B cell (primary cell): Measurements from ENCODE around the gene ZNF618. TPM values are rescaled to one million over a fixed set of nuclear protein-coding genes. Genes with fewer than 3 reads are reported as not detected.

Source experiments
- ATAC-seq: fragments of 200-7000 bp; cut with Tn5 transposase; one replicate; pipeline ENCODE4 v1.10.0; 2021; ENCODE audit warnings: low read depth, mild to moderate bottlenecking, moderate number of reproducible peaks, moderate library complexity
- CTCF ChIA-PET: fragments of 350-600 bp; sonication (Branson Sonifier 250); formaldehyde crosslinking; loops from one replicate; lab custom pipeline; 2021; ENCODE audit warnings: antibody characterized with exemption, inconsistent platforms; lab: Charles Lee
- POLR2A ChIA-PET: fragments of 350-600 bp; sonication (Branson Sonifier 250); formaldehyde crosslinking; loops from one replicate; lab custom pipeline; 2021; ENCODE audit warnings: antibody characterized with exemption; lab: Charles Lee
- DNase-seq: peaks from one replicate; pipeline ENCODE4 v3.0.0; 2013
- H2AFZ ChIP-seq: 2 replicates; pipeline ENCODE4 v1.6.1; 2012; ENCODE audit warnings: mild to moderate bottlenecking, low read depth, low read length; ENCODE audit not compliant: insufficient read depth, poor library complexity, severe bottlenecking
- H3K27ac ChIP-seq, 2 donors: 1 replicate in 1 of 2; 2 replicates in 1 of 2; pipeline ENCODE4 v1.5.1; 2012 to 2013; ENCODE audit warnings: low read length in 2 of 2, mild to moderate bottlenecking in 2 of 2, moderate library complexity in 1 of 2
- H3K27me3 ChIP-seq, 4 experiments: fragments of 200-600 bp in 1 of 4; sonication (generic) in 1 of 4; replicated peaks in 1 of 4; 1 replicate in 2 of 4; 2 replicates in 2 of 4; pipeline versions ENCODE4 v1.6.1 to v1.7.0; 2013 to 2016; ENCODE audit warnings: low read length in 3 of 4, mild to moderate bottlenecking in 2 of 4, mixed read lengths in 1 of 4, moderate library complexity in 1 of 4; ENCODE audit not compliant: insufficient read depth in 4 of 4, control insufficient read depth in 3 of 4; ENCODE audit errors: control extremely low read depth in 1 of 4
- H3K36me3 ChIP-seq, 2 experiments: replicated peaks in 1 of 2; 1 replicate in 1 of 2; 2 replicates in 1 of 2; pipeline versions ENCODE4 v1.6.1 to v1.7.1; 2013; ENCODE audit warnings: low read length in 1 of 2; ENCODE audit not compliant: insufficient read depth in 2 of 2, control insufficient read depth in 1 of 2; ENCODE audit errors: control extremely low read depth in 1 of 2, extremely low read depth in 1 of 2
- H3K4me1 ChIP-seq, 2 donors: fragments of 200-600 bp in 1 of 2; sonication (generic) in 1 of 2; 1 replicate in 1 of 2; 2 replicates in 1 of 2; pipeline versions ENCODE4 v1.5.1 to v1.6.1; 2013 to 2017; ENCODE audit warnings: low read length in 2 of 2; ENCODE audit not compliant: control insufficient read depth in 2 of 2, insufficient read depth in 2 of 2
- H3K4me2 ChIP-seq: replicated peaks from 2 replicates; pipeline ENCODE3; 2012; ENCODE audit warnings: mild to moderate bottlenecking, low read depth, low read length; ENCODE audit not compliant: poor library complexity, severe bottlenecking
- H3K4me3 ChIP-seq, 5 experiments: fragments of 200-600 bp in 1 of 5; sonication (generic) in 1 of 5; 1 replicate in 3 of 5; 2 replicates in 2 of 5; pipeline versions ENCODE4 v1.5.1 to v1.7.0; 2011 to 2016; ENCODE audit warnings: low read length in 4 of 5, mild to moderate bottlenecking in 4 of 5, low read depth in 2 of 5, control low read depth in 1 of 5, moderate library complexity in 1 of 5; ENCODE audit not compliant: insufficient read depth in 1 of 5; ENCODE audit errors: control extremely low read depth in 1 of 5, extremely low read depth in 1 of 5
- H3K79me2 ChIP-seq: fragments of 200-600 bp; sonication (generic); one replicate; pipeline ENCODE4 v1.6.0; 2016; ENCODE audit warnings: low read length; ENCODE audit not compliant: control insufficient read depth, insufficient read depth
- H3K9ac ChIP-seq: fragments of 200-600 bp; sonication (generic); 2 replicates; pipeline ENCODE4 v1.6.1; 2017; ENCODE audit warnings: mild to moderate bottlenecking, low read length, moderate library complexity
- H3K9me3 ChIP-seq, 3 donors: one replicate each; pipeline versions ENCODE4 v1.6.1 to v1.7.1; 2013; ENCODE audit warnings: low read length in 2 of 3; ENCODE audit not compliant: control insufficient read depth in 2 of 3, insufficient read depth in 1 of 3; ENCODE audit errors: control extremely low read depth in 1 of 3
- H4K20me1 ChIP-seq: 2 replicates; pipeline ENCODE4 v1.6.0; 2012; ENCODE audit warnings: mild to moderate bottlenecking, low read length; ENCODE audit not compliant: insufficient read depth, control insufficient read depth, poor library complexity, severe bottlenecking
- H3K27ac Mint-ChIP-seq: one replicate; pipeline ENCODE4 v1.8.0; 2021; ENCODE audit warnings: mixed read lengths
- H3K27me3 Mint-ChIP-seq: one replicate; pipeline ENCODE4 v1.8.0; 2021; ENCODE audit warnings: mixed read lengths
- H3K4me1 Mint-ChIP-seq: one replicate; pipeline ENCODE4 v1.8.0; 2021; ENCODE audit warnings: mixed read lengths
- H3K4me3 Mint-ChIP-seq: one replicate; pipeline ENCODE4 v1.8.0; 2021; ENCODE audit warnings: mixed read lengths
- H3K9me3 Mint-ChIP-seq: one replicate; pipeline ENCODE4 v1.8.0; 2022; ENCODE audit warnings: mixed read lengths; ENCODE audit not compliant: insufficient read depth
- EZH2 ChIP-seq: IDR thresholded peaks from 2 replicates; pipeline ENCODE4 v1.6.1; 2012; ENCODE audit warnings: borderline replicate concordance, low read depth, mild to moderate bottlenecking, moderate library complexity, low read length; ENCODE audit not compliant: insufficient read depth, poor library complexity, severe bottlenecking
- WGBS: methylation state at CpG from one replicate; pipeline ENCODE4 v1.1.5; 2013; ENCODE audit warnings: missing lambda C conversion rate; ENCODE audit not compliant: insufficient coverage; 5-methylcytosine and 5-hydroxymethylcytosine counted together
- intact Hi-C: fragments of 100-400 bp; cut with micrococcal nuclease; formaldehyde crosslinking; loops from one replicate; pipeline ENCODE4 v1.10.0; 2022
- polyA plus RNA-seq: library from polyadenylated mRNA; depleted of rRNA; stranded (reverse); fragments of >200 nt; gene quantifications from 2 replicates; pipeline ENCODE4 v1.2.3, GENCODE V29; 2012
- total RNA-seq, 2 donors: library from RNA; stranded (reverse); fragments of 120-200 nt in 1 of 2; gene quantifications; 1 replicate in 1 of 2; 2 replicates in 1 of 2; pipeline versions ENCODE4 v1.2.3 to v1.2.4, GENCODE V29; 2013 to 2022
- TF ChIP-seq, protein P1 (sequence below): fragments of 200-600 bp; IDR thresholded peaks from one replicate; pipeline ENCODE4 v1.8.0; 2022; ENCODE audit warnings: antibody characterized with exemption, mild to moderate bottlenecking

The ZNF618 gene
- total and polyA plus RNA-seq, 2 donors (not counting 1 experiment from before 2014, with no cell fraction given): 1.4 to 2.5 TPM

DNA sequence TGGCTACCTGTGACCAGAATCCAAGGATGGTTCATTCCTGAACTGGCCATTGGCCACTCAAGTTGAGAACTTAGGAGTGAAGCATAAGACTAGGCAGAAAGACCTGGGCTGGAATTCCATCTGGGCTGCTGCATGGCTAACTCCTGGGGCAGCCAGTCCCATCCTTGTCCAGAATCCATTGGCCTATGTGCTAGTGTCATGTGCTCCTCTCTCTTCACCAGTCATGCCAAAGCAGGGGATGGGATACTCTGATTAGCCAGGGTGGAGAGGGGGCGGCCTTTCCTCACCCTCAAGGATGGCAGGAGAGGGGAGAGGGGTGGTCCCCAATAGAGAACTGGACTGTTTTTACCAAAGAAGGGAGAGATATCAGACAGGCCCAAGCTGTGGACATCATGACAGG lies 93.2 kb downstream of the ZNF618 start:
- intact Hi-C loops: no loop called here
- DNase-seq: no peak
- H3K27me3 ChIP-seq: no peaks in the 10 kb centered on the region
- H3K4me2 ChIP-seq: no peak overlapping the region
- no peak for ATAC-seq
- H3K9me3 ChIP-seq: peaks cover 0 to 5% (median 0%) of the 10 kb centered on the region in 3 donors
- Mint-ChIP-seq H3K9me3 (no peaks in the 10 kb centered on the region), H3K27ac (no peak overlapping the region), H3K27me3 (no peaks in the 10 kb centered on the region), H3K4me1 (no peaks in the 10 kb centered on the region), H3K4me3 (no peak overlapping the region)
- no peak overlapping the region for H3K27ac ChIP-seq
- H3K79me2 ChIP-seq: no peaks in the 10 kb centered on the region
- no peak overlapping the region for H3K9ac ChIP-seq
- ChIA-PET CTCF (no interaction called here), POLR2A (no interaction called here)
- no peak overlapping the region for H2AFZ ChIP-seq
- no peak overlapping the region for H3K4me3 ChIP-seq
- 100% methylated on average over 1 of the region's 1 CpG for WGBS
- H4K20me1 ChIP-seq: no peaks in the 10 kb centered on the region
- H3K36me3 ChIP-seq: no peaks in the 10 kb centered on the region
- no peak for TF ChIP-seq EZH2
- TF ChIP-seq, protein P1, sequence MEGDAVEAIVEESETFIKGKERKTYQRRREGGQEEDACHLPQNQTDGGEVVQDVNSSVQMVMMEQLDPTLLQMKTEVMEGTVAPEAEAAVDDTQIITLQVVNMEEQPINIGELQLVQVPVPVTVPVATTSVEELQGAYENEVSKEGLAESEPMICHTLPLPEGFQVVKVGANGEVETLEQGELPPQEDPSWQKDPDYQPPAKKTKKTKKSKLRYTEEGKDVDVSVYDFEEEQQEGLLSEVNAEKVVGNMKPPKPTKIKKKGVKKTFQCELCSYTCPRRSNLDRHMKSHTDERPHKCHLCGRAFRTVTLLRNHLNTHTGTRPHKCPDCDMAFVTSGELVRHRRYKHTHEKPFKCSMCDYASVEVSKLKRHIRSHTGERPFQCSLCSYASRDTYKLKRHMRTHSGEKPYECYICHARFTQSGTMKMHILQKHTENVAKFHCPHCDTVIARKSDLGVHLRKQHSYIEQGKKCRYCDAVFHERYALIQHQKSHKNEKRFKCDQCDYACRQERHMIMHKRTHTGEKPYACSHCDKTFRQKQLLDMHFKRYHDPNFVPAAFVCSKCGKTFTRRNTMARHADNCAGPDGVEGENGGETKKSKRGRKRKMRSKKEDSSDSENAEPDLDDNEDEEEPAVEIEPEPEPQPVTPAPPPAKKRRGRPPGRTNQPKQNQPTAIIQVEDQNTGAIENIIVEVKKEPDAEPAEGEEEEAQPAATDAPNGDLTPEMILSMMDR: no peak
- H3K4me1 ChIP-seq: no peaks in the 10 kb centered on the region

DNA sequence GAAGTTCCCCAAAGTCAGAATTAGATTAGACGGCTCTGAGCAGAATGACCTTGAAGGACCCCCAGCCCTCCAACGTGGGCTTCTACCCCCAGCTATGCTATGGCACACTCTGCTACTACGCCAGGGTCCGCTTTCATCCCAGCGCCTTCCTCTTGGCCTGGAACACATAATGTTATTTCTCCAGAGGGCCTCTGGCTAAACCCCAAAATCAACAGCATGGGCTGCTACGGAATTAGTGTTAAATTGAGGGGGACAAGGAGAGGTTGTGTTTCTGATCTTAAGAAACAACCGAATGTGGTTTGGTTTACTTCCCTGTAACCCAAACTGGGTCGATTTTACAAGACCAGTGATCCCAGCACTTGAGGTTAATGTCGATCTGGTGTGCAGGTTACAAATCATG lies 97.1 kb downstream of the ZNF618 start:
- no peak overlapping the region for H3K27ac Mint-ChIP-seq
- H3K27me3 Mint-ChIP-seq: no peaks in the 10 kb centered on the region
- POLR2A ChIA-PET: no interaction called here
- intact Hi-C loops: no loop called here
- H3K9me3 Mint-ChIP-seq: no peaks in the 10 kb centered on the region
- 96% methylated on average over 5 of the region's 9 CpGs for WGBS
- Histone ChIP-seq H2AFZ (no peak overlapping the region), H3K27me3 (no peaks in the 10 kb centered on the region), H3K4me2 (no peak overlapping the region), H3K36me3 (no peaks in the 10 kb centered on the region), H3K4me3 (no peak overlapping the region), H3K79me2 (no peaks in the 10 kb centered on the region), H3K27ac (no peak overlapping the region), H3K4me1 (no peaks in the 10 kb centered on the region), H3K9ac (no peak overlapping the region), H3K9me3 (peaks cover 0 to 5% (median 0%) of the 10 kb centered on the region in 3 donors), H4K20me1 (no peaks in the 10 kb centered on the region)
- no peak for TF ChIP-seq EZH2
- TF ChIP-seq, protein P1: no peak
- no peak for ATAC-seq
- no peak overlapping the region for H3K4me3 Mint-ChIP-seq
- no peak for DNase-seq
- CTCF ChIA-PET: no interaction called here
- H3K4me1 Mint-ChIP-seq: no peaks in the 10 kb centered on the region
